GM04503 (cell line): ENCODE data around the gene CNTN4.

Experiments
- DNase-seq: peaks from one replicate; pipeline ENCODE4 v3.0.0-alpha.2; 2012; ENCODE audit warnings: low read depth

Gene CNTN4

GRCh38 chr3:2266606-2267005 is 167.9 kb downstream of the CNTN4 start:
- no peak for DNase-seq

- no peak for DNase-seq
These were observed 170.1 kb downstream of the CNTN4 start for GRCh38 chr3:2268779-2269178.

GRCh38 chr3:2274526-2274925 is 175.9 kb downstream of the CNTN4 start:
- DNase-seq: no peak

- DNase-seq: no peak
These were observed 185.2 kb downstream of the CNTN4 start for GRCh38 chr3:2283818-2284217.

- DNase-seq: no peak
These were observed 202.3 kb downstream of the CNTN4 start for GRCh38 chr3:2300938-2301337.

- no peak for DNase-seq
These were observed 202.7 kb downstream of the CNTN4 start for GRCh38 chr3:2301361-2301760.

GRCh38 chr3:2303566-2303965 is 204.9 kb downstream of the CNTN4 start:
- no peak for DNase-seq

- no peak for DNase-seq
These were observed 212.4 kb downstream of the CNTN4 start for GRCh38 chr3:2311022-2311421.

GRCh38 chr3:2317521-2317920 is 218.9 kb downstream of the CNTN4 start:
- DNase-seq: no peak

GRCh38 chr3:2334921-2335320 is 236.3 kb downstream of the CNTN4 start:
- DNase-seq: no peak

GRCh38 chr3:2343031-2343682 is 244.5 kb downstream of the CNTN4 start:
- no peak for DNase-seq

- no peak for DNase-seq
These were observed 253.6 kb downstream of the CNTN4 start for GRCh38 chr3:2352134-2352762.

GRCh38 chr3:2354702-2355101 is 256.0 kb downstream of the CNTN4 start:
- no peak for DNase-seq

GRCh38 chr3:2356298-2356950 is 257.8 kb downstream of the CNTN4 start:
- DNase-seq: no peak

- no peak for DNase-seq
These were observed 262.1 kb downstream of the CNTN4 start for GRCh38 chr3:2360815-2361214.

- DNase-seq: no peak
These were observed 263.5 kb downstream of the CNTN4 start for GRCh38 chr3:2362122-2362521.

- DNase-seq: no peak
These were observed 265.2 kb downstream of the CNTN4 start for GRCh38 chr3:2363854-2364253.

- DNase-seq: no peak
These were observed 271.7 kb downstream of the CNTN4 start for GRCh38 chr3:2370317-2370716.

- no peak for DNase-seq
These were observed 273.6 kb downstream of the CNTN4 start for GRCh38 chr3:2372306-2372705.

GRCh38 chr3:2375376-2375775 is 276.7 kb downstream of the CNTN4 start:
- DNase-seq: no peak

- no peak for DNase-seq
These were observed 278.6 kb downstream of the CNTN4 start for GRCh38 chr3:2377281-2377680.

- DNase-seq: no peak
These were observed 292.4 kb downstream of the CNTN4 start for GRCh38 chr3:2390926-2391532.

GRCh38 chr3:2391896-2392295 is 293.2 kb downstream of the CNTN4 start:
- DNase-seq: no peak
